ENCODE results near the gene MYLIP.

Gene MYLIP

DNA sequence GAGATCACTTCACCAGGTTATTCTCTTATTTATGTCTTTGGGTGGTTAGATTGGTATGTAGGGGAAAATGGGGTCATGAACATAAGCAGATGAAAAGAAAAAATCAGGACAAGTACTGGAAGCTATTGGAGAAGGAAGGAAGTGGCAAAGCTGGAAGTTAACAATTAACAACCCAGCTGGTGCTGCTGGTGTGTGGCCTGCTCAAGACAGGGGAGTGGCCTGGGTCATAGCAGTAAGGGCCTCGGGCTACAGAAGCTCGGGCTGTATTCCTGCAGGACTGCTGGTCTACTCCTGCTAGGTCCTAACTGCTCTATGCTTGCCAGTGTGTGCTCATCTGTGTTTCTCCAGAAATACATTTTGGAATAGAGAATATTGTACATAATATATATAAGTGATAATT is 19.6 kb downstream of the MYLIP start:
- H3K4me3 ChIP-seq (ENCODE audit: low read depth, low read length) = no peak overlapping the region
- TF ChIP-seq CTCF (IDR thresholded peaks at IDR 0.05; ENCODE audit: borderline replicate concordance, insufficient read depth, low read depth, low read length) = no peak

DNA sequence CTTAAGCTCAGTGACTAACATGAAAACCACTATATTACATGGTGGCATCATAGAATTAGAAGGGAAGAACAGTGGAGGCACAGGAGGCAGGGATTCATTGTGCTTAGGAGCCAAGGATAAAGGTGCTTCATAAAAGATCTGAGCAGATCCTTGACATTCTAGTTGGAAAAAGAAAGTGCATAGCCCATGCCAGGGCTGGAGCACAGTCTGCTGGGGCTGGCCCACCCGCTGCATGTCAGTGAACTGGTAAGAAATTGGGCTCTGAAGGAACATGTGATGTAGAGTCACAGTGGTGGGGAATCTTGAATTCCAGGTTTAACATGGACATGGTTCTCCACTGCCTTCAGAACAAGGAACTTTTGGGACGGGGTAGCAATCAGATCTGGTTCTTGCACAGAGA is 20.4 kb downstream of the MYLIP start:
- no peak overlapping the region for H3K4me3 ChIP-seq (ENCODE audit: low read depth, low read length)
- TF ChIP-seq CTCF (IDR thresholded peaks at IDR 0.05; ENCODE audit: borderline replicate concordance, insufficient read depth, low read depth, low read length) = no peak

DNA sequence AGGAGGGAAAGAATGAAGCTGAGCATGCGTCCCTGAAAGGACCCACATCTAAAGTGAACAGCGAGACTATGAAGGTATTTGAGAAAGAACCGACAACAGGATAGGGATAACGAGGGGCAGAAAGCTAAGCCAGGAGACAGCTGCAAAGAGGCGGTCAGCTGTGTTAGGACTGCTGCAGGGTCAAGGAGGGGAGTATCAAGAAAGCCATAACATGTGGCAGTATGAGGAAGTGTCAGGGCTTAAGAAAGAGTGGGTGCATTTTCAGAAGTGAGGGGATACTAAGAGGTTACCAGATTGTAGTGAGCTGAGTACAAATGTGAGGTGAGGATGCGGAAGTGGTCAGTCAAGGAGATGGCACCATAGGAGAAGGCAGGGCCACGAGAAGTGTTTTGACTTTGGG is 21.2 kb downstream of the MYLIP start:
- H3K4me3 ChIP-seq (ENCODE audit: low read depth, low read length) = no peak overlapping the region
- no peak for TF ChIP-seq CTCF (IDR thresholded peaks at IDR 0.05; ENCODE audit: borderline replicate concordance, insufficient read depth, low read depth, low read length)

GRCh38 chr6:16153211-16153820 is 24.4 kb downstream of the MYLIP start:
- no peak overlapping the region for H3K4me3 ChIP-seq (ENCODE audit: low read depth, low read length)
- TF ChIP-seq CTCF (IDR thresholded peaks at IDR 0.05; ENCODE audit: borderline replicate concordance, insufficient read depth, low read depth, low read length) = no peak

DNA sequence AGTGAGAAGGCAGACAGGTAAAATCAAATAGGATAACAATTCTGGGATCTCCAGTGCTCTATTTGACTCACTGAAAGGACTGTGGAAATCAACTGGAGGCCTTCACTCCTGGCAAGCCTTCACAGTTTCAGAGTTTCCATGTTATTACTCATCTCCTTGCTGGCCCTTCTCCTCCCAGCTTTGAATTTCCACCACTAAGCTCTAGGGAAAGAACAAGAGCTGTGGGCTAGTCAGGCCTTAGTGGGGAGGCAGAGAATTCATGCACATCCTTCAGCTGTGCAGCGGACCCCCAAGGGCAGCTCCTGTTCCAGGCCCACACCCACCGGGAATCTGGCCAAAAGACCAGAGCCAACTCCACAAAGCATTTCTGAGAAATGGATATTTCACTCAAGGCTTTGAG is 26.0 kb downstream of the MYLIP start:
- TF ChIP-seq CTCF (IDR thresholded peaks at IDR 0.05; ENCODE audit: borderline replicate concordance, insufficient read depth, low read depth, low read length) = no peak
- no peak overlapping the region for H3K4me3 ChIP-seq (ENCODE audit: low read depth, low read length)

GRCh38 chr6:16157492-16157891 is 28.6 kb downstream of the MYLIP start:
- H3K4me3 ChIP-seq (ENCODE audit: low read depth, low read length) = no peak overlapping the region
- no peak for TF ChIP-seq CTCF (IDR thresholded peaks at IDR 0.05; ENCODE audit: borderline replicate concordance, insufficient read depth, low read depth, low read length)

DNA sequence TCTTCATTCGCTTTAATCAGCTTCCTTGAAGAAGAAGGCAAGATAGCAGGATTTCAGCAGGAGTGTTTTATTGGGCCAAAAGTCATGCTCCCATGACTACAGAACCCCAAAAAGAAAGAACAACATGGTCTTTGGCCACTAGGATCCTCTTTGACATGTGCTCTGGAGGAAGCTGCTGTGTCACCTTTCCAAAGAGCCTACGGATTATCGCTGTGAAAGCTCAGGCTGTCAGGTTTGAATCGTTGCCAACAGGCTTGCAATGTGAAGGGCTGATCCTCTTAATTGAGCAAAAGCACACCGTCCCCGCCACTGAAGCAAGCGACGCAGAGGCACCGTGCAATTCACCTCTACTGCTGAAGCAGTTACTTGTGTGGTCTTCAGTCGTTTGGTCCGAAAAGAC is 29.0 kb downstream of the MYLIP start:
- TF ChIP-seq CTCF (IDR thresholded peaks at IDR 0.05; ENCODE audit: borderline replicate concordance, insufficient read depth, low read depth, low read length) = no peak
- no peak overlapping the region for H3K4me3 ChIP-seq (ENCODE audit: low read depth, low read length)
